ENCODE data around the gene DAPK1.

DNA sequence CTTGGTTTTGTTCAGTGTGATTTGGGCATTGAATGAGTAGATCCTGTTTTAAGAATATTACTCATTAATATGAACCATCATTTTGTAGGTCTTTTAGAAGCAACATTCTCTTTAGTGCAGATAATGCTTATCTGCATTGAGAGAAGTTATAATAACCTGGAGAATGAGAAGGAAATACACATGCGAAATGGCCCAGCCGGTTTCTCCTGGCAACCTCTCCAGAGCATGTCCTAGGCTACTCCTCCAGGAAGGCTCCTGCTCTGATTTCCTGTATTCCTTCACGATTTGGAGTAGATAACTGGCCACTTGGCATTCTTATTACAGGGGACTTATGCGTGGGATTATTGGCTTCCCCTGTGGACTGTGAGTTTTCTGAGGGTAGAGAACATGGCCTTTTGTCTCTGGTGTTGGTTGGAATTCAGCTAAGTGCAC lies 12.6 kb downstream of the DAPK1 start:
- TF ChIP-seq POLR2A (IDR thresholded peaks at IDR 0.05; ENCODE audit: low read depth, low read length) = no peak
- TF ChIP-seq TAF1 (IDR thresholded peaks at IDR 0.05; ENCODE audit: low read depth, low read length) = no peak
- TF ChIP-seq POLR2AphosphoS5 (IDR thresholded peaks at IDR 0.05; ENCODE audit: low read depth, low read length) = no peak
- no peak for TF ChIP-seq SPI1 (IDR thresholded peaks at IDR 0.05; ENCODE audit: low read depth, low read length)

All from GM12891 (cell line).